Measurements from ENCODE around the gene KLF15.

DNA sequence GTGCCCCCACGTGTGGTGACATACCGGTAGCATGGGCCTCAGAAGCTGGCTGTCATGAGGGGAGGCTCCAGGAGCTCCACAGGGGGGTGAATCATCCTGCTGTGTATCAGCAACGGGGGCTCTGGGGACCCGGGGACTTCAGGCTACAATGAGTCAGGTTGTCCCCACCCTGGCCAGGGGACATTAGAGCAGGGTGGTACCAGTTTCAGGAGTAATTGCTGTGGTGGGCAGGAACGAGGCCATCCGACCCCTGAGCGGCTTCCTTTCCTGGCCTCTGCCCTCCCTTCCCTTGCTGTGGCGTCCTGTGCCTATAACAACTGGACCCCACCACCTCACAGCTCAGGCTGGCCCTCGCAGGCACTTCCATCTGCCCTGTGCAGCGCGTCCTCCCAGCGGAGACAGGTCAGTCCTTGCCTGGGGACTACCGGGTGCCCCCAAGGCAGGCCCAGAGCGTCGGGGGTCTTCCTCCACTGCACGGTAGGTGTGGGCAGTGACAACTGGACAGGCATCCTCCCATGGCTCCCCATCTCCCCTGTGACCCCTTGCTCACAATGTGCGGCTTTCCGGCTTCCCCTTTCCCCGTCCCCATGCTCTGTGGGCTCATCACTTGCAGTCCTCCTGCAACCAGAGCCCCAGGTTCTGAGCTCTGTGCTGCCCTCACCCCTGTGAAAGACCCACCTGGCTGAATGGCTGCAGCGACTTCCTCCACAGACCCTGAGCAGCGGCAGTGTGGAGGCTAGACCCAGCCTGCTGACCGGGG lies 57.0 kb downstream of the KLF15 start:
- TF ChIP-seq, protein P1, sequence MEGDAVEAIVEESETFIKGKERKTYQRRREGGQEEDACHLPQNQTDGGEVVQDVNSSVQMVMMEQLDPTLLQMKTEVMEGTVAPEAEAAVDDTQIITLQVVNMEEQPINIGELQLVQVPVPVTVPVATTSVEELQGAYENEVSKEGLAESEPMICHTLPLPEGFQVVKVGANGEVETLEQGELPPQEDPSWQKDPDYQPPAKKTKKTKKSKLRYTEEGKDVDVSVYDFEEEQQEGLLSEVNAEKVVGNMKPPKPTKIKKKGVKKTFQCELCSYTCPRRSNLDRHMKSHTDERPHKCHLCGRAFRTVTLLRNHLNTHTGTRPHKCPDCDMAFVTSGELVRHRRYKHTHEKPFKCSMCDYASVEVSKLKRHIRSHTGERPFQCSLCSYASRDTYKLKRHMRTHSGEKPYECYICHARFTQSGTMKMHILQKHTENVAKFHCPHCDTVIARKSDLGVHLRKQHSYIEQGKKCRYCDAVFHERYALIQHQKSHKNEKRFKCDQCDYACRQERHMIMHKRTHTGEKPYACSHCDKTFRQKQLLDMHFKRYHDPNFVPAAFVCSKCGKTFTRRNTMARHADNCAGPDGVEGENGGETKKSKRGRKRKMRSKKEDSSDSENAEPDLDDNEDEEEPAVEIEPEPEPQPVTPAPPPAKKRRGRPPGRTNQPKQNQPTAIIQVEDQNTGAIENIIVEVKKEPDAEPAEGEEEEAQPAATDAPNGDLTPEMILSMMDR (IDR thresholded peaks at IDR 0.05) = no peak
- no peak for TF ChIP-seq EZH2 (IDR thresholded peaks at IDR 0.05; ENCODE audit: borderline replicate concordance, insufficient read depth, low read depth, low read length, poor library complexity, severe bottlenecking)

Data from B cell (primary cell).